ENCODE measurements around the gene C2CD5. TPM values are rescaled to one million over a fixed set of nuclear protein-coding genes. Genes with fewer than 3 reads are reported as not detected.
"Not testable (repeated sequence)": the region's sequence is repeated elsewhere in the genome, so short reads cannot be mapped to it uniquely, and the experiment has no call there.

C2CD5 gene, protein sequence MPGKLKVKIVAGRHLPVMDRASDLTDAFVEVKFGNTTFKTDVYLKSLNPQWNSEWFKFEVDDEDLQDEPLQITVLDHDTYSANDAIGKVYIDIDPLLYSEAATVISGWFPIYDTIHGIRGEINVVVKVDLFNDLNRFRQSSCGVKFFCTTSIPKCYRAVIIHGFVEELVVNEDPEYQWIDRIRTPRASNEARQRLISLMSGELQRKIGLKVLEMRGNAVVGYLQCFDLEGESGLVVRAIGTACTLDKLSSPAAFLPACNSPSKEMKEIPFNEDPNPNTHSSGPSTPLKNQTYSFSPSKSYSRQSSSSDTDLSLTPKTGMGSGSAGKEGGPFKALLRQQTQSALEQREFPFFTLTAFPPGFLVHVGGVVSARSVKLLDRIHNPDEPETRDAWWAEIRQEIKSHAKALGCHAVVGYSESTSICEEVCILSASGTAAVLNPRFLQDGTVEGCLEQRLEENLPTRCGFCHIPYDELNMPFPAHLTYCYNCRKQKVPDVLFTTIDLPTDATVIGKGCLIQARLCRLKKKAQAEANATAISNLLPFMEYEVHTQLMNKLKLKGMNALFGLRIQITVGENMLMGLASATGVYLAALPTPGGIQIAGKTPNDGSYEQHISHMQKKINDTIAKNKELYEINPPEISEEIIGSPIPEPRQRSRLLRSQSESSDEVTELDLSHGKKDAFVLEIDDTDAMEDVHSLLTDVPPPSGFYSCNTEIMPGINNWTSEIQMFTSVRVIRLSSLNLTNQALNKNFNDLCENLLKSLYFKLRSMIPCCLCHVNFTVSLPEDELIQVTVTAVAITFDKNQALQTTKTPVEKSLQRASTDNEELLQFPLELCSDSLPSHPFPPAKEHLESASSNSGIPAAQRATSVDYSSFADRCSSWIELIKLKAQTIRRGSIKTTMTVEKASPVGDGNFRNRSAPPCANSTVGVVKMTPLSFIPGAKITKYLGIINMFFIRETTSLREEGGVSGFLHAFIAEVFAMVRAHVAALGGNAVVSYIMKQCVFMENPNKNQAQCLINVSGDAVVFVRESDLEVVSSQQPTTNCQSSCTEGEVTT
- 10 to 100 TPM in 1 of 3 donors, 1 to 10 TPM in 2; 8.6 to 23.4 (median 9.3) TPM for polyA plus RNA-seq

DNA sequence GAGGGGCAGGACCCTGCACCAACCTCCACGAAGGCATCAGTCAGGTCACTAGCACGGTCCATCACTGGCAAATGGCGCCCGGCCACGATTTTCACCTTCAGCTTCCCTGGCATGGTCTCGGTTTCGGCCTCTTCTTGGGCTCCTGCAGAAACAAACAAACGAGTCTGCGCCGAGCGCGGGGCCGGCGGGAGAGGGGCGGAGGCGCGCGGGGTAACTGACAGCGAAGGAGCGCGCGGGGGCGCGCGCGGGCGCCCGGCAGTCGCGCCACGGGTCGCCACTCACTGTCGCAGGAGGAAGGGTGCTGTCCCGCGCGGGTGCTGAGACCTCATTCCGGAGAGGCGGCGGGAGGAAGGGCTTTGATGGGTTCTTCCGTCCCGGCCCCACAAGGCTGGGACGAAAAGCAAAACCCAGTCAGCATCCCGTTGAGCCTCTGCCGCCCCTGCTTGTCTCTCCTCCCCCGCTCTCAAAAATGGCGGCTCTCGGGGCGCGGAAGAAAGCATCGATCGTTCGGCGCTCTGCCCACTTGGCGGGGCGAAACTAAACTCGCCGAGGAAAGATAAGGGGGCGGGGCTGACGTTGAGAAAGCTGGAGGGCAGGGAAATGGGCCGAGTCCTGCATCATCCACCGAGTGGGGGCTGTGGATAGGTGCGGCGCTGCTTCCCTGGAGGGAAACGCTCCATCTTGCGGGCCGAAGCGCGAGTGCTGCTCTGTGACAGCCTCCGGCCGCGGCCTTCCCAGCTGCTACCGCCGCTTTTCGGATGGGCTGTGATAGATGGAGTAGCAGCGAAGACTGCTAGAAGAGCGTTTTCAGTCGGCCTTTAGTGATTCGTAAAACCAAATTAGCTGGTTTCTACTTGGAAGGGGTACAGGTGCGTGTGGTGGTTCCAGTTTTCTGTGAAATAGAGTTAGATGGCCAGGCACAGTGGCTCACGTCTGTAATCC lies at the start of gene C2CD5:
C2CD5 (minus strand) TSS at position 505 of the 942 bp plus-strand sequence; CDS start at position 113, 392 bp downstream.
- 1 to 2% (median 1%) methylated on average over 72 to 80 of the region's 80 CpGs for WGBS, 3 donors

DNA sequence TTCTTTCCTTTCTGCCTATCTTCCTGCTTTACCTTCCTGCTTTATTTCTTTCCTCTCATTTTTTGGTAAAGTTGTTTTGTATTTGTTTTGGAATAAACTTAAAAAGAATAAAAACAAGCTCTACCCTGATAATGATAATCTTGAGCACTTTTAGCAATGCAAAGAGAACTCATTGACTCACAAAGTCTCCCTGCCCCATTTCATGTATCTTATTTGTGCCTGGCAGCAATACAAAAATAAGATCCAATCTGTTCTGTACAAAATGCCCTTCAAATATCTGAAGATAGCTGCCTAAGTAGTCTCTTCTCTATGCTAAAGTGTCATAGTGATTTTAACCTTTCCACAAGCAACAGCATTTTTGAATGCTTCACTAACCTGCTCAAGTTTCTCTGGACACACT lies 49.5 kb upstream of the C2CD5 start:
- H3K27ac ChIP-seq (ENCODE audit: low read depth, low read length) = no peak overlapping the region

More for the DNA sequence above, at the start of gene C2CD5:
- H3K27ac ChIP-seq (ENCODE audit: low read depth, low read length) = peak within 1 kb of the TSS; percentile 89

DNA sequence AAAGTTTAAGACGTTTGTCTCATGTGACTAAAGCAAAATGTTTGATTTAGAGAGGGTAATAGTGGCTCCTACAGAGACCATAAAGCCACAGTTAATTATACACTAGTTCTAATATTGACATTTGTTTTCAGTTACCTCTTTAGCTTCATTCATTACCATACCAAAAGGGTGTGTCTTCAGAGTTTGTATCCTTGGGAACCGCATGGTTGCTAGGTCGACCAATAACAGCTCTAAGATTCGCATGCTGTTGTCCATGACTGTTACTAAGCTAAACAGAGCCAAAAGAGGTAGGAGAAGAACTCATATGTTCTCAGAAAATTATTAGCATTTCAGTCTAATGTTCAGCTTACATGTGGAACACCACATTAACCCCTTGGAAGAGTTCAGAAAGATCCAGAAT lies 44.5 kb upstream of the C2CD5 start:
- H3K27ac ChIP-seq (ENCODE audit: low read depth, low read length) = no peak overlapping the region
- WGBS, 3 donors = 42 to 78% (median 71%) methylated on average over 4 of the region's 4 CpGs

DNA sequence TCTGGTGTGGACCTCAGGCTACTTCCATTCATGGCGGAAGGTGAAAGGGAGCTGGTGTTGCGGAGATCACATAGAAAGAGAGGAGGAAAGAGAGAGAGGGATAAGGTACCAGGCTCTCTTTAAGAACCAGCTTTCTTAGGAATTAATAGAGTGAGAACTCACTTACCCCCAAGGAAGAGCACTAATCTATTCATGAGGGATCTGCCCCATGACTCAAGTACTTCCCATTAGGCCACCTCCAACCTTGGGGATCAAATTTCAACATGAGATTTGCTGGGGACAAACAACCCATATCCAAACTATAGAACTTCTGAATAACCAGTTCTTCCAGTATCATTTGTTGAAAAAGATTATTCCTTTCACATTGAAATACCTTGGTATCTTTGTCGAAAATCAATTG lies 34.0 kb upstream of the C2CD5 start:
- WGBS, 3 donors = 92 to 98% (median 97%) methylated on average over 3 of the region's 3 CpGs
- no peak overlapping the region for H3K27ac ChIP-seq (ENCODE audit: low read depth, low read length)

DNA sequence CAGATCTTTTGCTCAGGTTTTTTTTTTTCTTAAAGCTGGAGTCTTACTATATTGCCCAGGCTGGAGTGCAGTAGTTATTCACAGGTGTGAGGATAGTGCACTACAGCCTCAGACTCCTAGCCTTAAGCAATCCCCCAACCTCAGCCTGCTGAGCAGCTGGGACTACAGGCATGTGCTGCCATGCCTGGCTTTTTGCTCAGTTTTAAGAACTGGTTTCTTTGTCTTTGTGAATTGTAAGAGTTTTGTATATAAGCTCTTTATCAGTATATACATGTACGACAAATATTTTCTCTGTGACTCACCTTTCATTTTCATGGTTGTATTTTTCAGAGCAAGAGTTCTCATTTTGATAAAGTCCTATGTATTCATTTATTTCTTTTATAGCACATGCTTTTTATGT lies 33.3 kb upstream of the C2CD5 start:
- no peak overlapping the region for H3K27ac ChIP-seq (ENCODE audit: low read depth, low read length)
- WGBS, 3 donors = 89 to 93% (median 90%) methylated on average over 1 of the region's 1 CpG

DNA sequence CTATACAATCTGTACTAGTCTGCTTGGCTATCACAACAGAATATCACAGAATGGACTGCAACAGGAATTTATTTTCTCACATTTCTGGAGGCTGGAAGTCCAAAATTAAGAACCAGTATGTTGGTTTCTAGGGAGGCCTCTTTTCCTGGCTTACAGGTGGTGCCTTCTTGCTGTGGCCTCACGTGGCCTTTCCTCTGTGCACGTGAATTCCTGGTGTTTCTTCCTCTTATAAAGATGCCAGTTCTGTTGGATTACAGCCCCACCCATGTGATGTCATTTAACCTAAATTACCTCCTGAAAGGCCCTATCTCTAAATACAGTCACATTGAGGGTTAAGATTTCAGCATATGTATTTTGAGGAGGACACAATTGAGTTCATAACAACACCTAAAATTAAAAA lies 32.1 kb upstream of the C2CD5 start:
- WGBS, 3 donors = 75 to 95% (median 78%) methylated on average over 2 of the region's 2 CpGs
- H3K27ac ChIP-seq (ENCODE audit: low read depth, low read length) = no peak overlapping the region

DNA sequence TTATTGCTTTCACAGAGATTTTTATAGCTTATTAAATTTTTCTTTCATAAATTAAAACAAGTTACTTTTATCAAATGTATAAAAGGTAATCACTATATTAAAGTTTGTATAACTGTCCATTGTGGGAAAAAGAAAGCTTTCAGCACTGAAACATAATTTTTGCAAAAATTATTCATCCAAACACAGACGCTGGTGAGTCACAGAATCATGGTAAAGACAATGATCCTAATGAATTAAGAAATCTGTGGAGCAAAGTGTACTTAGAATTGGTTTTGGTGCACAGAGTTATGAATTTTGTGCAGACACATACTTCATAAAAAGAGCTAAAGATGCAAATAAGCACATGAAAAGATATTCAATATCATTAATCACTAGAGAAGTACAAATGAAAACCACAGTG lies 31.7 kb upstream of the C2CD5 start:
- 86 to 90% (median 90%) methylated on average over 1 of the region's 1 CpG for WGBS, 3 donors
- no peak overlapping the region for H3K27ac ChIP-seq (ENCODE audit: low read depth, low read length)

DNA sequence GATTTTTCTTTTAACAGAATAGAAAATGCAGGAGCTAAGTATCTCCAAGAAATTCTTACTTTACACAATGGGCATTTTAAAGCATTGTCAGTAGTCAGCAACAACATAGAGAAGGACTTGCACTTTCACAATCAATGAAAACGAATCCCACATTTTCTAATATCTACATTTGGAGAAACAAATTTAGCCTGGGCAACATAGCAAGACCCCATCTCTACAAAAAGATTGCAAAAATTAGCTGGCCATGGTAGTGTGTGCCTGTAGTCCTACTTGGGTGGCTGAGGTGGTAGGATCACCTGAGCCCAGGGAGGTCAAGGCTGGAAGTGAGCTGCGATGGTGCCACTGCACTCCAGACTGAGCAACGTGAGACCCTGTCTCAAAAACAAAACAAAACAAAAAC lies 30.6 kb upstream of the C2CD5 start:
- 88 to 91% (median 89%) methylated on average over 3 of the region's 3 CpGs for WGBS, 3 donors
- H3K27ac ChIP-seq (ENCODE audit: low read depth, low read length) = no peak overlapping the region

DNA sequence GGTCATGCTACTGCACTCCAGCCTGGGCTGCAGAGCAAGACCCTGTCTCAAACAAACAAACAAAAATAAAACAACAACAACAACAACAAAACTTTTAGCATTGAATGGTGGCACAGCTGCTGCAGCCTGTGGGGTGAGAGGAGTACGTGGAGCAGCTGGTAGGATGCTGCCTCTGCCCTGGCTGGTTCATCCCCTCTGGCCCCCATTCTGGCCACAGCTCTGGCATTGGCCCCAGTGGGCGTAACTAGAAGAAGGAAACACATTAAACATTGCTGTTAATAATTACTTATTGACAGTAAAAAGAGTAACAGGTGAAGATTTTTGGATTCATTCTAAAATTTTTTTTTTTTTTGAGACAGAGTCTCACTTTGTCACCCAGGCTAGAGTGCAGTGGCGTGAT lies 28.8 kb upstream of the C2CD5 start:
- WGBS, 3 donors = 76 to 79% (median 77%) methylated on average over 3 of the region's 3 CpGs
- H3K27ac ChIP-seq (ENCODE audit: low read depth, low read length) = no peak overlapping the region

DNA sequence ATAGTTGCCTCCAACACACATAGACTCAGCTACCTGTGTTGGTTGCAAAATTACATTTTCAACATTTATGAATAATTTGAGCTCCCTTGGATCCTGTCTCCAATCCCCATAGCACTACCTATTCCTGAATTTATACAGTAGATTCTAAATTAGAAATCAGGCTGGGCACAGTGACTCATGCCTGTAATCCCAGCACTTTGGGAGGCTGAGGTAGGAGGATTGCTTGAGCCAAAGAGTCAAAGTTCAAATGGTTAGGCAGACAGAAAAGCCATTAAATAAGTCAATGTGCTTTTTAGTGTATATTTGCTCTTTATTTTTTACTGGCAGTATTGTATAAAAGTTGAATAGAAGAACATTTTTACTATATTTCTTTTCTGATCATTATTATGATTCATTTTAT lies 24.9 kb upstream of the C2CD5 start:
- no peak overlapping the region for H3K27ac ChIP-seq (ENCODE audit: low read depth, low read length)

DNA sequence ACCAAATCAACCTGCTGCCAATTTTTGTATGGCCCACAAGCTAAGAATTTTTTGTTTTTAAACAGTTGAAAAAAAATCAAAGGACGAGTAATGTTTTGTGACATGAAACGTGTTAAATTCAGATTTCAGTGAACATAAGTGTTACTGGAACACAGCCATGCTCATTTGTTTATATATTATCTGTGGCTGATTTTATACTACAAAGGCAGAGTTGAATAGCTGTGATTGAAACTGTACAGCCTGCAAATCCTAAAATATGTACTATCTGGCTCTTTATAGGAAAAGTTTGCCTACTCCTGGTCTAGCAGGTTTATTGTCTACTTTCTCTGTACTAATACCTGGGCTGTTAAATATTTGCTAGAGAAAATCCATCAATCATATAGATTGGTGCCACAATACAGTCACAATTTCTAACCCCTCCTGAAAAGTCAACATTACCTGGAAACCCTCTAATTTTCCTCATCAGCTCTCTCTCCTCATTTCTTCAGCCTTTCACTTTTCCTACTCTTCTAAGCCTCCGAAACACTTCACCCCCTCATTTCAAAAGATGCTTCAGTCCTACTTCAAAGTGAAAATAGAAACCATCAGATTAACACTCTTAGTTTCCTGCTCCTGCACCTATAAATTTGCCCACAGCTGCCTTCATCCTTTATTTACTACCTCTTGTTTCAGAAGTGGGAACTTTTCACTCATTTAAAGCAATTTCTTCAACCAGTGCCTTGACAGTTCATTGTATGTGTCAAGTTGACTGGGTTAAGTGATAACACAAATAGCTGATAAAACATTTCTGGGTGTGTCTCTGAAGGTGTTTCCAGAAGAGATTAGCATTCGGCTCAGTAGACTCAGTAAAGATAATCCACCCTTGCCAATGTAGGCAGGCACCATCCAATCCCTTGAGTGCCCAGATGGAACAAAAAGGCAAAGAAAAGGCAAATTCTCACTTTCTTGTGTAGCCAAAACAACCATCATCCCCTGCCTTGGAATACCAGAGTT lies 18.0 kb upstream of the C2CD5 start:
- H3K27ac ChIP-seq (ENCODE audit: low read depth, low read length) = no peak overlapping the region
- WGBS, 3 donors = 25 to 69% (median 64%) methylated on average over 4 of the region's 4 CpGs

DNA sequence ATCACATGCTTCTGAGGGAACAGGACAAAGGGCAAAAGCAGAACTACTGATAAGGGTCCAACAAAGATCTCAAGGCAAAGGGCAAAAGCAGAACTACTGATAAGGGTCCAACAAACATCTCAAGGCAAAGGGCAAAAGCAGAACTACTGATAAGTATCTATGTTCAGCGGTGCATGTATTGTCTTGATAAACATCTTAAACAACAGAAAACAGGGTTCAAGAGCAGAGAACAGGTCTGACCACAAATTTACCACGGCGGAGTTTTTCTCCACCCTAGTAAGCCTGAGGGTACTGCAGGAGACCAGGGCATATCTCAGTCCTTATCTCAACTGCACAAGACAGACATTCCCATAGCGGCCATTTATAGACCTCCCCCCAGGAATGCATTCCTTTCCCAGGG lies 10.4 kb upstream of the C2CD5 start:
- WGBS, 3 donors = 77 to 92% (median 89%) methylated on average over 4 of the region's 4 CpGs
- H3K27ac ChIP-seq (ENCODE audit: low read depth, low read length) = not testable (repeated sequence)

DNA sequence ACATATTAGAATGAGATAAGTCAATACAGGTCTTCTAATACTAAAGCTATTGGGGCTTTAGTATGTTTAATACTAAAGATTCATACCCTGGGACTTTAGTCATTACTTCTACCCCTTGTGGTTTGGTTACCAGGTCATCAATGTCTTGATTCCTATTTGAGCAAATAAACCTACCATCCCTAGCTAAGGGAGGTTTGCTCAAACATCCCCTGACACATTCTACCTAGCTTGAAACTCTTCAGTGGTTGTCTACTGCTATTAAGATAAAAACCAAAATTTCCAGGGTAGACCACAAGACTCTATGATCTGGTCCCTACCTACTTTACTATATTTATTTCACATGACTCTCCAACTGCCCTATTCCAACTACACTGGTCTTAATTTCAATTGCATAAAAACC lies 7.3 kb upstream of the C2CD5 start:
- H3K27ac ChIP-seq (ENCODE audit: low read depth, low read length) = no peak overlapping the region

DNA sequence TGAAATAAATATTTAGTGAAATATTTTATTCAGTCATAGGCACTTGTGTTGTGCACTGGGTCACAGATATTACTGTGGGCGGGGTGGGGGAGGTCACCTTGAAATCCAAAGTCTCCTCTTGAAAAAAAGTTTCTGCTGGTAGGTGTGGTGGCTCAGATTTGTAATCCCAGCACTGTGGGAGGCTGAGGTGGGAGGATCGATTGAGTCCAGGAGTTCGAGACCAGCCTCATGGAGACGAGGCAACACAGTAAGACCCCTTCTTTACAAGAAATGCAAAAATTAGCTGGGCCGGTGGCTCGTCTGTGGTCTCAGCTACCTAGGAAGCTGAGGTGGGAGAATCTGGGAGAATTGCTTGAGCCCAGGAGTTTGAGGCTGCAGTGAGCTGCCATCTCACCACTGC lies 913 bp upstream of the C2CD5 start:
- H3K27ac ChIP-seq (ENCODE audit: low read depth, low read length) = no peak overlapping the region
- WGBS, 3 donors = 97 to 100% (median 98%) methylated on average over 6 of the region's 6 CpGs

DNA sequence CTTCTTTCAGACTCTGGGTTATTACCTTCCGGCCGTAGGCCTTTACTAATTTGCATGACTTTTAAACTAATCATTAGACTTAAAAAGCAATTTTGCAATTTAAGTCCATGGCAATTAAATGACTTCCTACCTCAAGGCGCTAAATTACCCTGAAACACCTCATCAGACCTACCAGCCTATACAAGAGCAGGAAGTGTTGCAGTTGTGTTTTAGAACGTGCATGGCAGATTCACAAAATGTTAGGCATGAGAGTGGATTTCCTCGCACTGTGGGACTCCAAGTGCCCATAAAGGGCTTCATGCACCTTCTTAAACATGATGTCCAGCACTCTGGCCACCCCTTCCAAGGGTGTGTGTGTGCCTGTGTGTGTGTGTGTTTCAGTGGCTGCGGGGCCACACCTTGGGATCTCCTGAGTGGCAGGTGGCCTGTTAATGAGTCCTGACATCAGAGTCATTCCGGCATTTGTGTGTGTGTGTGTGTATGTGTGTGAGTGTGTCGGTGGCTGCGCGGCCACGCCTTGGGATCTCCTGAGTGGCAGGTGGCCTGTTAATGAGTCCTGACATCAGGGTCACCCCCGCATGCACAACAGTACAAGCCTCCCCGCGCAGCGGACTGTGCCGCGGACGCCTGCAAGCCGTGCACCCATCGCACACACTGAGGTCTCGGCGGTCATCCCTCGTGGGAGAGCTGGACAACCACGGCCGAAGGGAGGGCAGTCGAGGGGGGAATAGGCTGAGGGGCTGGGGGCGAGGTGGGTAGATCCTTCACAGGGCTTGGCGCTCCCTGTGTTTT lies 900 bp downstream of the C2CD5 start:
- H3K27ac ChIP-seq (ENCODE audit: low read depth, low read length) = no peak overlapping the region
- 5 to 6% (median 5%) methylated on average over 28 of the region's 28 CpGs for WGBS, 3 donors

DNA sequence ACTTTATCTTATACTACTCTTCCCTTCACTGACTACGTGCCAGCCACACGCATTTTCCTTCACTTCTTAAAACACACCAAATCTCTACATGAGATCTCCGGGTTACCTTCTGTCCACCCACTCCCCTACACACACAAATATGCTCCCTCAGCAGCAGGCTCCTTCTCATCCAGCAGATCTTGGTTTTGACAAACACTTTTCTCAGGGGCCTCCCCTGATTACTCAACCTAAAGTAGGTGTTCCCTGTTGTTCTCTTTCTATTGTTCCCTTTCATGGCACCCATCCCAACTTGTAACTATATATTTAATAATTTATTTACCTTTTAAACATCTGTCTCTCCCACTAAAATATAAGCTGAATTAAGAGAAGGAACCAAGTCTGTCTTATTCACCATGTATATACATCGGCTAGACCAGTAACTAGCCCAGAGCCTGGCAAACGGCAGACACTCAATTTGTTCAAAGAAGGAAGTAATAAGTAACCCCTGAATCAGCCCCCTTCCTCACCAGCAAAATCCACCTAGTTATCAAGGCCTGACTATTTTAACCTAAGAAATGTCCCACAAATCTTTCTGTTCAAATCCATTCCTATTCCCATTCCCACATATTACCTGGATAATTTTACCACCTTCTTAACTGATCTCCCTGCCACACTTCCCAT lies 2.7 kb downstream of the C2CD5 start:
- H3K27ac ChIP-seq (ENCODE audit: low read depth, low read length) = no peak overlapping the region
- WGBS, 3 donors = 78 to 95% (median 81%) methylated on average over 5 of the region's 5 CpGs
